Neural progenitor cell (in vitro differentiated cells): ENCODE data around the gene OR9A2. TPM values are rescaled to one million over a fixed set of nuclear protein-coding genes. Genes with fewer than 3 reads are reported as not detected.

Experiments
- DNase-seq: peaks from one replicate; pipeline ENCODE4 v3.0.0-alpha.2; 2016; ENCODE audit warnings: low spot score
- H2AFZ ChIP-seq: fragments of 200-600 bp; sonication (generic); replicated peaks from 2 replicates; pipeline ENCODE4 v1.6.1; 2016; ENCODE audit warnings: antibody characterized with exemption
- H3F3A ChIP-seq: fragments of 200-600 bp; sonication (generic); 2 replicates; pipeline ENCODE4 v1.6.1; 2016; ENCODE audit warnings: antibody characterized with exemption, low read depth
- H3K27ac ChIP-seq: fragments of 200-600 bp; sonication (generic); 2 replicates; pipeline ENCODE4 v1.5.1; 2016; ENCODE audit warnings: mild to moderate bottlenecking
- H3K27me3 ChIP-seq: fragments of 200-600 bp; sonication (generic); 2 replicates; pipeline ENCODE4 v1.6.1; 2016; ENCODE audit warnings: mild to moderate bottlenecking, moderate library complexity
- H3K36me3 ChIP-seq: fragments of 200-600 bp; sonication (generic); 2 replicates; pipeline ENCODE4 v1.5.1; 2016
- H3K4me1 ChIP-seq: fragments of 200-600 bp; sonication (generic); 2 replicates; pipeline ENCODE4 v1.6.1; 2016; ENCODE audit warnings: mixed run types
- H3K4me2 ChIP-seq: fragments of 200-600 bp; sonication (generic); 2 replicates; pipeline ENCODE4 v1.6.1; 2016
- H3K4me3 ChIP-seq: fragments of 200-600 bp; sonication (generic); 2 replicates; pipeline ENCODE4 v1.5.1; 2016
- H3K79me2 ChIP-seq: fragments of 200-600 bp; sonication (generic); 2 replicates; pipeline ENCODE4 v1.6.1; 2016; ENCODE audit warnings: low read depth
- H3K9ac ChIP-seq: fragments of 200-600 bp; sonication (generic); 2 replicates; pipeline ENCODE4 v1.6.1; 2016
- H3K9me3 ChIP-seq: fragments of 200-600 bp; sonication (generic); 2 replicates; pipeline ENCODE4 v1.5.1; 2016; ENCODE audit warnings: low read depth
- H4K20me1 ChIP-seq: fragments of 200-600 bp; sonication (generic); 2 replicates; pipeline ENCODE4 v1.6.1; 2016; ENCODE audit warnings: low read depth
- H3K27ac Mint-ChIP-seq: 3 replicates; pipeline ENCODE4 v1.8.0; 2021; ENCODE audit warnings: mixed read lengths
- H3K27me3 Mint-ChIP-seq: 2 replicates; pipeline ENCODE4 v1.8.0; 2022; ENCODE audit warnings: low read depth, mild to moderate bottlenecking, inconsistent platforms, moderate library complexity, mixed read lengths; ENCODE audit not compliant: insufficient read depth
- H3K36me3 Mint-ChIP-seq: 3 replicates; pipeline ENCODE4 v1.8.0; 2021; ENCODE audit warnings: mixed read lengths
- H3K4me1 Mint-ChIP-seq: 3 replicates; pipeline ENCODE4 v1.8.0; 2021; ENCODE audit warnings: mixed read lengths
- H3K4me3 Mint-ChIP-seq: 3 replicates; pipeline ENCODE4 v1.8.0; 2021; ENCODE audit warnings: mild to moderate bottlenecking, moderate library complexity, mixed read lengths
- H3K9me3 Mint-ChIP-seq: 3 replicates; pipeline ENCODE4 v1.8.0; 2020; ENCODE audit warnings: mixed read lengths
- EZH2 ChIP-seq: fragments of 200-600 bp; sonication (generic); IDR thresholded peaks from 2 replicates; pipeline ENCODE4 v1.6.1; 2017; ENCODE audit warnings: antibody characterized with exemption, mild to moderate bottlenecking, moderate library complexity
- EZH2phosphoT487 ChIP-seq: fragments of 200-600 bp; sonication (generic); IDR thresholded peaks from 2 replicates; pipeline ENCODE4 v1.6.1; 2017; ENCODE audit warnings: antibody characterized with exemption
- total RNA-seq: library from RNA; depleted of rRNA; stranded (reverse); fragments of >200 nt; gene quantifications from 2 replicates; pipeline ENCODE4 v1.2.3, GENCODE V29; 2015; ENCODE audit warnings: low replicate concordance
- TF ChIP-seq, protein P1 (sequence below): fragments of 200-600 bp; sonication (generic); IDR thresholded peaks from 2 replicates; pipeline ENCODE4 v1.5.1; 2017; ENCODE audit warnings: antibody characterized with exemption, mild to moderate bottlenecking

OR9A2 gene
- total RNA-seq, 1 donor from 2014 or later: not detected

DNA sequence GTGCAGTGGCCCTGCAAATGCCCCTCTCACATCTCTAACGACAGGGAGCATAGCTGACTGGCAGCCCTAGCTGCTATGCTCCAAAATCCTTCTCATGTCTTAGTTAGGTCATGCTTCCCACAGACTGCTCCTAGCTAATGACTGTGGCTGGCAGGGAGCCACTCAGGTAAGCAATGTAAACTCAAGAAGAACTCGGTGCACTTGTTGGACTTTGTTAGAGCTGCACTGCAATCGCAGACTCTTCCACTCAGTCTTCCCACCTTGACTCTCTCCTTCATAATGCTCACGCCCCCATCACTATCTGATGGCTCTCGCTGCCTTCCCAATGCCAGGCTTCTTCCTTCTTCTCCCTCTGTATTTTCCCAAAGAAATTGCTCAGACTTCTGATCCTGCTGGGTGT is 24.0 kb downstream of the OR9A2 start:
- H3K4me1 Mint-ChIP-seq: no peaks in the 10 kb centered on the region
- Histone ChIP-seq H3K36me3 (no peaks in the 10 kb centered on the region), H3K9ac (no peak overlapping the region), H3K4me1 (no peaks in the 10 kb centered on the region), H3F3A (no peaks in the 10 kb centered on the region), H4K20me1 (no peaks in the 10 kb centered on the region), H3K4me2 (no peak overlapping the region), H3K9me3 (no peaks in the 10 kb centered on the region), H3K27me3 (no peaks in the 10 kb centered on the region), H2AFZ (peak overlapping the region; percentile 96), H3K4me3 (no peak overlapping the region), H3K79me2 (no peaks in the 10 kb centered on the region), H3K27ac (no peak overlapping the region)
- H3K9me3 Mint-ChIP-seq: peaks cover 3% of the 10 kb centered on the region
- TF ChIP-seq EZH2: no peak
- TF ChIP-seq, protein P1, sequence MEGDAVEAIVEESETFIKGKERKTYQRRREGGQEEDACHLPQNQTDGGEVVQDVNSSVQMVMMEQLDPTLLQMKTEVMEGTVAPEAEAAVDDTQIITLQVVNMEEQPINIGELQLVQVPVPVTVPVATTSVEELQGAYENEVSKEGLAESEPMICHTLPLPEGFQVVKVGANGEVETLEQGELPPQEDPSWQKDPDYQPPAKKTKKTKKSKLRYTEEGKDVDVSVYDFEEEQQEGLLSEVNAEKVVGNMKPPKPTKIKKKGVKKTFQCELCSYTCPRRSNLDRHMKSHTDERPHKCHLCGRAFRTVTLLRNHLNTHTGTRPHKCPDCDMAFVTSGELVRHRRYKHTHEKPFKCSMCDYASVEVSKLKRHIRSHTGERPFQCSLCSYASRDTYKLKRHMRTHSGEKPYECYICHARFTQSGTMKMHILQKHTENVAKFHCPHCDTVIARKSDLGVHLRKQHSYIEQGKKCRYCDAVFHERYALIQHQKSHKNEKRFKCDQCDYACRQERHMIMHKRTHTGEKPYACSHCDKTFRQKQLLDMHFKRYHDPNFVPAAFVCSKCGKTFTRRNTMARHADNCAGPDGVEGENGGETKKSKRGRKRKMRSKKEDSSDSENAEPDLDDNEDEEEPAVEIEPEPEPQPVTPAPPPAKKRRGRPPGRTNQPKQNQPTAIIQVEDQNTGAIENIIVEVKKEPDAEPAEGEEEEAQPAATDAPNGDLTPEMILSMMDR: no peak
- TF ChIP-seq EZH2phosphoT487: no peak
- H3K27me3 Mint-ChIP-seq: no peaks in the 10 kb centered on the region
- no peak overlapping the region for H3K27ac Mint-ChIP-seq
- H3K4me3 Mint-ChIP-seq: no peak overlapping the region
- DNase-seq: no peak
- H3K36me3 Mint-ChIP-seq: no peaks in the 10 kb centered on the region

DNA sequence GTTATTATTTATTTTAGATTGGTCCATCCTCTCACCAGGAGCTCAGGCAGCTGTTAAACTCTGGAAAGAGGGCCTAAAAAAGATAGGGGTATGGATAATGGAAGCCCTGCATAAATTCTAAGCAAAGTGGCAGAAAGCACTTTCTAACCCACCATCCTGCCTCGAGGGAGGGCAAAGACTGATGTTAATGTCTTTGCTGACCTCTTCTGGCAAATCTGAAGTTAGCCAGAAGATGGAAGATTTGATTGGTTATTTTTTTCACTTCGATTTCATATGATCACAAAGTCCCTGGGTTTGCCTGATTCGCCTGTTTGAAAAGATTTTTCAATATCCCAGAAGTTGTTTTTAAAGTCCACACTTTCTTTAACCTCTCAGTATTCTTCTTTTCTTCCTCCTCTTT is 24.8 kb downstream of the OR9A2 start:
- peak; percentile 30 for DNase-seq
- no peak for TF ChIP-seq EZH2phosphoT487
- TF ChIP-seq, protein P1: peak; percentile 58
- H3K9me3 Mint-ChIP-seq: peaks cover 3% of the 10 kb centered on the region

DNA sequence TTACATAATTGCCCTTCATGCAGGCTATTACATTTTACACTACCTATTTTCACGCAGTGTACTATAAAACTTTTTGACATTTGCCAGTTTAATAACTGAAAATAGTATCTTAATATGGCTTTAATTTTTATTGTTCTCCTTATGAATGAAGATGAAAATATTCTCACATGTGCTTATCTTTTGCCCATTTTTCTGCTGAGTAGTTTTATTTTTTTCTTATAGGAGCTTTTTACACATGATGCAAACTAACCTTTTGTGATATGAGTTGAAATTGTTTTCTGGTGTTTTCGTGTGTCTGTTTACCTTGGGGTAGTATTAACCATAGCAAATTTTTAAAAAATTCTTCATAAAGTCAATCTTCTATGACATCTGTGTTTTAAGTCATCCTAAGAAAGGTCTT is 26.3 kb downstream of the OR9A2 start:
- no peak overlapping the region for H3K4me3 Mint-ChIP-seq
- no peaks in the 10 kb centered on the region for H3F3A ChIP-seq
- H3K9ac ChIP-seq: no peak overlapping the region
- H3K36me3 Mint-ChIP-seq: no peaks in the 10 kb centered on the region
- no peak overlapping the region for H3K27ac Mint-ChIP-seq
- no peaks in the 10 kb centered on the region for H3K27me3 Mint-ChIP-seq
- H3K4me2 ChIP-seq: no peak overlapping the region
- no peak overlapping the region for H3K27ac ChIP-seq
- TF ChIP-seq EZH2phosphoT487 (no peak), EZH2 (no peak)
- TF ChIP-seq, protein P1: no peak
- no peaks in the 10 kb centered on the region for H3K9me3 ChIP-seq
- peaks cover 3% of the 10 kb centered on the region for H3K9me3 Mint-ChIP-seq
- no peaks in the 10 kb centered on the region for H3K27me3 ChIP-seq
- H3K4me3 ChIP-seq: no peak overlapping the region
- H3K4me1 ChIP-seq: no peaks in the 10 kb centered on the region
- H3K79me2 ChIP-seq: no peaks in the 10 kb centered on the region
- H3K4me1 Mint-ChIP-seq: no peaks in the 10 kb centered on the region
- H3K36me3 ChIP-seq: no peaks in the 10 kb centered on the region
- DNase-seq: no peak
- H2AFZ ChIP-seq: no peak overlapping the region
- H4K20me1 ChIP-seq: no peaks in the 10 kb centered on the region

More for the DNA sequence above, 24.8 kb downstream of the OR9A2 start:
- H3K9me3 ChIP-seq: no peaks in the 10 kb centered on the region
- no peaks in the 10 kb centered on the region for H3K27me3 Mint-ChIP-seq
- no peak overlapping the region for H3K27ac ChIP-seq
- no peaks in the 10 kb centered on the region for H3K4me1 Mint-ChIP-seq
- H4K20me1 ChIP-seq: no peaks in the 10 kb centered on the region
- H3K4me1 ChIP-seq: no peaks in the 10 kb centered on the region
- no peak overlapping the region for H3K27ac Mint-ChIP-seq
- H3K27me3 ChIP-seq: no peaks in the 10 kb centered on the region
- no peak overlapping the region for H3K4me3 Mint-ChIP-seq
- H3F3A ChIP-seq: no peaks in the 10 kb centered on the region
- H3K9ac ChIP-seq: no peak overlapping the region
- no peak overlapping the region for H2AFZ ChIP-seq
- H3K36me3 Mint-ChIP-seq: no peaks in the 10 kb centered on the region
- H3K36me3 ChIP-seq: no peaks in the 10 kb centered on the region
- H3K79me2 ChIP-seq: no peaks in the 10 kb centered on the region
- H3K4me2 ChIP-seq: no peak overlapping the region
- no peak overlapping the region for H3K4me3 ChIP-seq

DNA sequence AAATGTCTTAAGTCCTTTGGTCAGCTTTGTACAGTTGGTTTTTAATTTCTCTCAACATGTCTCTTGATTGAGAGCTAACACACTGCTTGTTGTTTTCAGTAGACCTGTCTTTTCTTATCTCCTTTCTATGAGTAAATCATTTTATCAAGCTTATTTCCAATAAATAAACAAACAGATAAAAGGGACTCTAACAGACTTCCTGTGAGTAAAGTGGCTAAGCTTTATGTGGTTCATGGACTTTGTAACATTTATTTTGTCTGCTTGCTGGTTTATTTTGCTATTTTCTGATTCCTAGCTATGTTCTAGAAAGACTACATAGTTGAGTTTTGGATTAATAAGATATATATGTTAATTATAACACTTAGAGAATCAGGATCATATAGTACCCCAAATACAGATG is 27.1 kb downstream of the OR9A2 start:
- Mint-ChIP-seq H3K27me3 (no peaks in the 10 kb centered on the region), H3K9me3 (peaks cover 3% of the 10 kb centered on the region), H3K36me3 (no peaks in the 10 kb centered on the region), H3K4me1 (no peaks in the 10 kb centered on the region), H3K4me3 (no peak overlapping the region), H3K27ac (no peak overlapping the region)
- no peaks in the 10 kb centered on the region for H3K79me2 ChIP-seq
- no peak overlapping the region for H3K9ac ChIP-seq
- no peak overlapping the region for H3K4me2 ChIP-seq
- no peak for TF ChIP-seq EZH2
- no peak for TF ChIP-seq EZH2phosphoT487
- TF ChIP-seq, protein P1: no peak
- H2AFZ ChIP-seq: no peak overlapping the region
- H3K4me1 ChIP-seq: no peaks in the 10 kb centered on the region
- no peaks in the 10 kb centered on the region for H3K27me3 ChIP-seq
- H3K27ac ChIP-seq: no peak overlapping the region
- H4K20me1 ChIP-seq: no peaks in the 10 kb centered on the region
- no peaks in the 10 kb centered on the region for H3K36me3 ChIP-seq
- no peak for DNase-seq
- H3K4me3 ChIP-seq: no peak overlapping the region
- H3K9me3 ChIP-seq: no peaks in the 10 kb centered on the region
- H3F3A ChIP-seq: no peaks in the 10 kb centered on the region
